Neural crest cell (in vitro differentiated cells): ENCODE data around the gene ARHGAP6. TPM values are rescaled to one million over a fixed set of nuclear protein-coding genes. Genes with fewer than 3 reads are reported as not detected.

Experiments
- DNase-seq: peaks from one replicate; pipeline ENCODE4 v3.0.0; 2021; ENCODE audit warnings: low read depth, mixed read lengths, low spot score
- H3K27ac Mint-ChIP-seq: one replicate; pipeline ENCODE4 v1.8.0; 2021; ENCODE audit warnings: mild to moderate bottlenecking, mixed read lengths; ENCODE audit not compliant: unreplicated experiment
- H3K27me3 Mint-ChIP-seq: 2 replicates; pipeline ENCODE4 v1.8.0; 2021; ENCODE audit warnings: low read depth, mild to moderate bottlenecking, mixed read lengths
- H3K36me3 Mint-ChIP-seq: 2 replicates; pipeline ENCODE4 v1.8.0; 2021; ENCODE audit warnings: low read depth, mild to moderate bottlenecking, mixed read lengths
- H3K4me1 Mint-ChIP-seq: 2 replicates; pipeline ENCODE4 v1.8.0; 2021; ENCODE audit warnings: mixed read lengths
- H3K4me3 Mint-ChIP-seq: one replicate; pipeline ENCODE4 v1.8.0; 2021; ENCODE audit warnings: mild to moderate bottlenecking, mixed read lengths
- H3K9me3 Mint-ChIP-seq: 2 replicates; pipeline ENCODE4 v1.8.0; 2021; ENCODE audit warnings: mixed read lengths
- CTCF ChIP-seq: fragments of 200-600 bp; sonication (generic); conservative IDR thresholded peaks from 2 replicates; pipeline ENCODE4 v1.5.0; 2021; ENCODE audit warnings: antibody characterized with exemption, mild to moderate bottlenecking
- total RNA-seq: library from RNA; stranded (reverse); gene quantifications from 2 replicates; pipeline ENCODE4 v1.2.1, GENCODE V29; 2021

The ARHGAP6 gene
- total RNA-seq, 1 donor from 2014 or later: 2.7 TPM

- H3K9me3 Mint-ChIP-seq: no peaks in the 10 kb centered on the region
- no peaks in the 10 kb centered on the region for H3K36me3 Mint-ChIP-seq
- peaks cover 3% of the 10 kb centered on the region for H3K27me3 Mint-ChIP-seq
- no peak overlapping the region for H3K4me3 Mint-ChIP-seq
- TF ChIP-seq CTCF: no peak
- no peaks in the 10 kb centered on the region for H3K4me1 Mint-ChIP-seq
- no peak overlapping the region for H3K27ac Mint-ChIP-seq
- DNase-seq: no peak
Measured at GRCh38 chrX:11698702-11699101, 33.0 kb upstream of the ARHGAP6 start.

GRCh38 chrX:11688201-11688600 is 22.5 kb upstream of the ARHGAP6 start:
- H3K27ac Mint-ChIP-seq: no peak overlapping the region
- H3K4me1 Mint-ChIP-seq: no peaks in the 10 kb centered on the region
- DNase-seq: no peak
- H3K36me3 Mint-ChIP-seq: peaks cover 2% of the 10 kb centered on the region
- TF ChIP-seq CTCF: no peak
- H3K4me3 Mint-ChIP-seq: no peak overlapping the region
- H3K27me3 Mint-ChIP-seq: peaks cover 2% of the 10 kb centered on the region
- H3K9me3 Mint-ChIP-seq: peaks cover 9% of the 10 kb centered on the region

- Mint-ChIP-seq H3K9me3 (peaks cover 9% of the 10 kb centered on the region), H3K4me1 (no peaks in the 10 kb centered on the region)
Measured at GRCh38 chrX:11687157-11687556, 21.4 kb upstream of the ARHGAP6 start.

GRCh38 chrX:11683057-11683456 is 17.3 kb upstream of the ARHGAP6 start:
- no peak overlapping the region for H3K27ac Mint-ChIP-seq
- H3K36me3 Mint-ChIP-seq: peaks cover 2% of the 10 kb centered on the region
- TF ChIP-seq CTCF: no peak
- H3K9me3 Mint-ChIP-seq: no peaks in the 10 kb centered on the region
- H3K4me1 Mint-ChIP-seq: no peaks in the 10 kb centered on the region
- no peak overlapping the region for H3K4me3 Mint-ChIP-seq
- DNase-seq: no peak
- no peaks in the 10 kb centered on the region for H3K27me3 Mint-ChIP-seq

More at GRCh38 chrX:11687157-11687556, 21.4 kb upstream of the ARHGAP6 start:
- TF ChIP-seq CTCF: no peak
- Mint-ChIP-seq H3K27me3 (no peaks in the 10 kb centered on the region), H3K27ac (no peak overlapping the region), H3K36me3 (peaks cover 2% of the 10 kb centered on the region), H3K4me3 (no peak overlapping the region)
- no peak for DNase-seq

- TF ChIP-seq CTCF: peak; percentile 55
- Mint-ChIP-seq H3K4me3 (no peak overlapping the region), H3K9me3 (peaks cover 11% of the 10 kb centered on the region), H3K4me1 (no peaks in the 10 kb centered on the region), H3K27me3 (peaks cover 11% of the 10 kb centered on the region), H3K36me3 (peaks cover 4% of the 10 kb centered on the region), H3K27ac (no peak overlapping the region)
- DNase-seq: no peak
Measured at GRCh38 chrX:11678158-11678557, 12.4 kb upstream of the ARHGAP6 start.

GRCh38 chrX:11672213-11672612 is 6.5 kb upstream of the ARHGAP6 start:
- no peak for TF ChIP-seq CTCF
- Mint-ChIP-seq H3K36me3 (peaks cover 7% of the 10 kb centered on the region), H3K9me3 (peaks cover 11% of the 10 kb centered on the region), H3K27ac (no peak overlapping the region), H3K4me3 (no peak overlapping the region), H3K27me3 (peaks cover 66% of the 10 kb centered on the region), H3K4me1 (no peaks in the 10 kb centered on the region)
- no peak for DNase-seq
